GM21786 (cell line): ENCODE data around the gene FBXO44.

ENCODE experiments used
- ATAC-seq: cut with Tn5 transposase; IDR thresholded peaks from one replicate; pipeline ENCODE4 v1.9.1; 2021; ENCODE audit not compliant: unreplicated experiment

FBXO44 gene

DNA sequence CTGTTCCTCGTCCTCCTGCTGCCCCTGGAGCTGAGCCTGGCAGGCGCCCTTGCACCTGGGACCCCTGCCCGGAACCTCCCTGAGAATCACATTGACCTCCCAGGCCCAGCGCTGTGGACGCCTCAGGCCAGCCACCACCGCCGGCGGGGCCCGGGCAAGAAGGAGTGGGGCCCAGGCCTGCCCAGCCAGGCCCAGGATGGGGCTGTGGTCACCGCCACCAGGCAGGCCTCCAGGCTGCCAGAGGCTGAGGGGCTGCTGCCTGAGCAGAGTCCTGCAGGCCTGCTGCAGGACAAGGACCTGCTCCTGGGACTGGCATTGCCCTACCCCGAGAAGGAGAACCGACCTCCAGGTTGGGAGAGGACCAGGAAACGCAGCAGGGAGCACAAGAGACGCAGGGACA, 51.6 kb downstream of the FBXO44 start:
- no peak for ATAC-seq

DNA sequence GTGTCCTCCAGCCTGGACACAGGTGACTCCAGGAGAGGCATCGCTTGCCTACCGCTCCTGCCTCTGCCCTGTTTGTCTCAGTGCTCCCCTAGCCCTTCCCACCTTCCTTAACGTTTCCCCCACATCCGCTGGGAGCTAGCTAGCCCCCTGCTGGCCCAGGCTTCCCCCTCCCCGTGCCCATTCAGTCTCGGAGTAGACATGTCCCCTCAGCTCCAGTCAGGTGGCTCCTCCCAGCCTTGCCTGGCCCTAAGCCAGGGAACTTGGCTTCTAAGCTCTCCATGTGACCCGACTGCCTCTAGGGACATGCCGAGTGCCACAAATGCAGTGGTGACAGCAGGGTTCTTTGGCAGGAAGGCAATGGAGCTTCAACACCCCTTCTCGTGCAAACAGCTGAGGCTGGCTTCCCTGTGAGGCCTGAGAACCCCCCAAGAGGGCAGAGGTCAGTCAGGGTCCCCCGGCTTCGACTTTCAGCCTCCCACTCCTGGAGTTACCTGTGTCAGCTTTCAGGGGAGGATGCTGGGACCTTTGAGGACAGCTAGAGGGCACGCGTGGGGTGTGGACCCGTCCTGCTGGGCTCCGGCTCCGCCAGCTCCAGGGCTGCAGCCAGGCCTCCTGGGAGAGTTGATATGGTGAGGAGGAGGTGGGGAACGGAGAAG, 53.1 kb downstream of the FBXO44 start:
- no peak for ATAC-seq

DNA sequence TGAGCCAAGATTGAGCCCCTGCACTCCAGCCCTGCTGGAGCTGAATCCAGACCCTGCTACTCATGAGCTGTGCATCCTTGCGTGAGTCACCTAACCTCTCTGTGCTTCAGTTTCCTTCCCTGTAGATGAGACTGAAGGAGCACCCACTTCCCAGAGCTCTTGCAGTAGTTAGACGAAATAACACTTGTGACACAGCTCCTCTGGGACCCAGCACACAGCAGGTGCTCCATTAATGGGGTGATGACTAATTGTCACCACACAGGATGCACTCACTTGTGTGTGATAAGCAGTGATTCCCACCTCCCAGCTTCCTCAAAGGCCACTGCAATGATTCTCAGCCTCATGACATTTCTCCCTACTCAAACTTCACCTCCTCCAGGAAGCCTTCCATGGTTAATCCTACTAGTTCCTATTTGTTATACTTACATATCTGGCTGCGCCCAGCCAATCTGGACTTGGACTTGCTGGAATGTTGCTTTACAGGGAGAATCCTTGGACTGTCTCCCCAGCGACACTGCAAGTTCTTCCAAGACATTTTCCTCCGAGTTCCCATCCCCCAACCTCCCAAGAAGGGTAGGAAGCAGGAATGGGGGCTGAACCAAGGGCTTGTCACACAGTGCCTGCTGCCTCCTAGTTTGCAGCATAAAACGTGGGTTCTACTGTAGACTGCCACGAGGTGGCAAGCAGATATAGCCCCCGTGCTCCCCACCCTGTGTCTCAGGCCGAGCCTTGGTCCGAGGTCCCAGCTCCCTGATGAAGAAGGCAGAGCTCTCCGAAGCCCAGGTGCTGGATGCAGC, 54.1 kb downstream of the FBXO44 start:
- no peak for ATAC-seq

DNA sequence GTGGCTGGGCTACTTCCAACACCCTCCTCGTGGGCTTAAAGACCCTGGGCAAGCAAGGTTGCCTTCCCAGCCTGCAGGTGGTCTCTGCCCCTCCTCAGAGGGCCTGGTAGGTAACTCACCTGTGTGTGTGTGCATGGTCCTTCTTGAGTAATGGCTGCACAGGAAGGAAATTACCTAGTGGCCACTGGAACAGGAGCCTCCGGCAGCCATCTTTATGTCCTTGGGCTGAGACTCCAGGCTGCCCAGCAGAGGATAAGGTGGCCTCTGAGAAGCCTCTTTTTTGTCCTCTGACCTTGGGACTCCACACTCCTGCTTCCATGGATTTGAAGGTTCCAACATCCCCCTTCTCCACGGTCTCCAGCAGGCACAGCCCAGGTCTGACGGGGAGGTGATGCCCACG, 56.8 kb downstream of the FBXO44 start:
- ATAC-seq: no peak

DNA sequence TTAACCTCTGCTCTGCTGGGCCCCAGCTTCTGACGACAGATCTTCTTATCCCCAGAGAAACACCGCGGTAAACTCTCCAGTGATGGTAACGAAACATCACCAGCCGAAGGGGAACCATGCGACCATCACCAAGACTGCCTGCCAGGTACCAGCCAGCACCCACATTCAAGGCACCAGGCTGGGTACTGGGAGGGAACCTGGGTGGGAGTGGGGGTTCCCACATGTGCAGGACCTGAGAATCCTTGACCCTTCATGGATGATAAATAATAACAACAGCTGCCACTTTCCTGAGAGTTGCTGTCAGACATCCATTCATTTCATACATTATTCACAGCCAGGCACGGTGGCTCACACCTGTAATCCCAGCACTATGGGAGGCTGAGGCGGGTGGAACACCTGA, 57.6 kb downstream of the FBXO44 start:
- ATAC-seq: no peak
